Nephron (organoid): ENCODE measurements around the gene ZNF396.

Source experiments
- H3K27ac Mint-ChIP-seq, 3 experiments: 2 replicates each; pipeline ENCODE4 v1.8.0; 2020; ENCODE audit warnings: mixed read lengths in 3 of 3, mild to moderate bottlenecking in 2 of 3, moderate library complexity in 1 of 3
- H3K27me3 Mint-ChIP-seq: 2 replicates; pipeline ENCODE4 v1.8.0; 2021; ENCODE audit warnings: low read depth, mild to moderate bottlenecking, moderate library complexity, mixed read lengths
- H3K36me3 Mint-ChIP-seq: 2 replicates; pipeline ENCODE4 v1.8.0; 2020; ENCODE audit warnings: low read depth, mixed read lengths
- H3K4me1 Mint-ChIP-seq: 2 replicates; pipeline ENCODE4 v1.8.0; 2020; ENCODE audit warnings: mixed read lengths
- H3K4me3 Mint-ChIP-seq, 3 experiments: 2 replicates each; pipeline ENCODE4 v1.8.0; 2020; ENCODE audit warnings: mild to moderate bottlenecking in 3 of 3, mixed read lengths in 3 of 3, moderate library complexity in 2 of 3
- H3K9me3 Mint-ChIP-seq: 2 replicates; pipeline ENCODE4 v1.8.0; 2020; ENCODE audit warnings: mixed read lengths
- CTCF ChIP-seq, 3 experiments: fragments of 200-600 bp; sonication (generic); IDR thresholded peaks; one replicate each; pipeline ENCODE4 v1.5.0; 2021; ENCODE audit warnings: antibody characterized with exemption in 3 of 3; ENCODE audit not compliant: unreplicated experiment in 3 of 3

The ZNF396 gene

GRCh38 chr18:35343936-35344735 lies 33.0 kb downstream of the ZNF396 start, which contains the start of gene ZNF24:
TSS of gene ZNF24 (minus strand) at chr18:35344420. CDS start at chr18:35340650, 3,770 bp downstream.
- TF ChIP-seq CTCF (IDR thresholded peaks at IDR 0.05; ENCODE audit: unreplicated experiment in 3 of 3) = no peak
- H3K27me3 Mint-ChIP-seq = no peaks in the 10 kb centered on the region
- peaks cover 18% of the 10 kb centered on the region for H3K36me3 Mint-ChIP-seq
- peak within 1 kb of the TSS; percentile 99 for H3K4me3 Mint-ChIP-seq
- H3K9me3 Mint-ChIP-seq = no peaks in the 10 kb centered on the region
- H3K4me1 Mint-ChIP-seq = peaks cover 33% of the 10 kb centered on the region
- H3K27ac Mint-ChIP-seq = peak within 1 kb of the TSS; percentile 95 to 99 (median 96)

GRCh38 chr18:35343488-35343935 lies 33.6 kb downstream of the ZNF396 start:
- Mint-ChIP-seq H3K27ac (peak overlapping the region; percentile 95 to 99 (median 96)), H3K4me3 (peak overlapping the region; percentile 99), H3K9me3 (no peaks in the 10 kb centered on the region), H3K27me3 (no peaks in the 10 kb centered on the region), H3K4me1 (peaks cover 33% of the 10 kb centered on the region), H3K36me3 (peaks cover 24% of the 10 kb centered on the region)
- no peak for TF ChIP-seq CTCF (IDR thresholded peaks at IDR 0.05; ENCODE audit: unreplicated experiment in 3 of 3)

GRCh38 chr18:35337286-35337685 lies 39.9 kb downstream of the ZNF396 start:
- Mint-ChIP-seq H3K27ac (no peak overlapping the region), H3K9me3 (no peaks in the 10 kb centered on the region), H3K36me3 (peaks cover 27% of the 10 kb centered on the region), H3K4me3 (no peak overlapping the region), H3K4me1 (peaks cover under 1% of the 10 kb centered on the region), H3K27me3 (no peaks in the 10 kb centered on the region)
- no peak for TF ChIP-seq CTCF (IDR thresholded peaks at IDR 0.05; ENCODE audit: unreplicated experiment in 3 of 3)

GRCh38 chr18:35335866-35336265 lies 41.3 kb downstream of the ZNF396 start:
- H3K4me3 Mint-ChIP-seq = no peak overlapping the region
- no peak for TF ChIP-seq CTCF (IDR thresholded peaks at IDR 0.05; ENCODE audit: unreplicated experiment in 3 of 3)
- no peaks in the 10 kb centered on the region for H3K27me3 Mint-ChIP-seq
- no peak overlapping the region for H3K27ac Mint-ChIP-seq
- H3K9me3 Mint-ChIP-seq = no peaks in the 10 kb centered on the region
- no peaks in the 10 kb centered on the region for H3K4me1 Mint-ChIP-seq
- peaks cover 27% of the 10 kb centered on the region for H3K36me3 Mint-ChIP-seq

- Mint-ChIP-seq H3K4me1 (no peaks in the 10 kb centered on the region), H3K36me3 (peaks cover 17% of the 10 kb centered on the region), H3K9me3 (no peaks in the 10 kb centered on the region)
Observed at GRCh38 chr18:35334821-35335220, 42.3 kb downstream of the ZNF396 start.

More at GRCh38 chr18:35334821-35335220, 42.3 kb downstream of the ZNF396 start:
- TF ChIP-seq CTCF (IDR thresholded peaks at IDR 0.05; ENCODE audit: unreplicated experiment in 3 of 3) = no peak
- Mint-ChIP-seq H3K27ac (no peak overlapping the region), H3K4me3 (no peak overlapping the region), H3K27me3 (no peaks in the 10 kb centered on the region)
